HepG2 (cell line): Measurements from ENCODE around the gene TRIM2. TPM values are rescaled to one million over a fixed set of nuclear protein-coding genes. Genes with fewer than 3 reads are reported as not detected.

Source experiments
- GATAD1 ChIP-seq: IDR thresholded peaks from 2 replicates; pipeline ENCODE4 v1.6.1; 2016; ENCODE audit warnings: missing genetic modification reagents, missing compliant biosample characterization
- JUNB ChIP-seq: sonication (generic); formaldehyde crosslinking; IDR thresholded peaks from 2 replicates; pipeline ENCODE4 v1.8.0; 2022; ENCODE audit warnings: missing genetic modification reagents, mild to moderate bottlenecking, borderline replicate concordance
- KAT8 ChIP-seq: IDR thresholded peaks from 2 replicates; pipeline ENCODE4 v1.6.1; 2016; ENCODE audit warnings: missing genetic modification reagents, missing compliant biosample characterization
- SETDB1 ChIP-seq: sonication (generic); formaldehyde crosslinking; IDR thresholded peaks from 2 replicates; pipeline ENCODE4 v1.5.1; 2020; ENCODE audit warnings: missing genetic modification reagents, mild to moderate bottlenecking, borderline replicate concordance
- SIX4 ChIP-seq: sonication (generic); formaldehyde crosslinking; IDR thresholded peaks from 2 replicates; pipeline ENCODE4 v1.4.0; 2020; ENCODE audit warnings: missing genetic modification reagents
- SMARCC2 ChIP-seq: fragments of 450-650 bp; IDR thresholded peaks from 2 replicates; pipeline ENCODE4 v1.6.1; 2017; ENCODE audit warnings: antibody characterized with exemption, mild to moderate bottlenecking
- TOPORS ChIP-seq: sonication (generic); formaldehyde crosslinking; IDR thresholded peaks from 2 replicates; pipeline ENCODE4 v1.8.0; 2023; ENCODE audit warnings: mild to moderate bottlenecking, missing genetic modification reagents
- U2AF2 ChIP-seq: fragments of 200-400 bp; formaldehyde crosslinking; IDR thresholded peaks from 2 replicates; pipeline ENCODE4 v1.6.1; 2017; ENCODE audit warnings: low read depth, mild to moderate bottlenecking, low read length
- USF2 ChIP-seq, 2 experiments: sonication (generic) in 1 of 2; formaldehyde crosslinking in 1 of 2; IDR thresholded peaks; 2 replicates each; pipeline versions ENCODE4 v1.5.1 to v1.6.1; 2011 to 2020; ENCODE audit warnings: borderline replicate concordance in 1 of 2, low read depth in 1 of 2, low read length in 1 of 2, mild to moderate bottlenecking in 1 of 2, missing genetic modification reagents in 1 of 2, moderate library complexity in 1 of 2
- ZNF350 ChIP-seq: sonication (generic); formaldehyde crosslinking; IDR thresholded peaks from 2 replicates; pipeline ENCODE4 v1.4.0; 2020; ENCODE audit warnings: mild to moderate bottlenecking, low read depth, missing genetic modification reagents, borderline replicate concordance
- ZNF652 ChIP-seq: IDR thresholded peaks from 2 replicates; pipeline ENCODE4 v1.6.1; 2016; ENCODE audit warnings: low read depth, borderline replicate concordance
- ZNF772 ChIP-seq: sonication (generic); formaldehyde crosslinking; IDR thresholded peaks from 2 replicates; pipeline ENCODE4 v1.5.0; 2020; ENCODE audit warnings: mild to moderate bottlenecking, missing genetic modification reagents
- polyA plus RNA-seq, 8 experiments: library from polyadenylated mRNA; depleted of rRNA in 3 of 8; stranded (reverse) in 7 of 8; unstranded in 1 of 8; fragments of >200 nt; fragmentation: Illumina TruSeq in 4 of 8; extraction: Trizol in 4 of 8; gene quantifications; 2 replicates each; pipeline versions ENCODE4 v1.2.1 to v1.2.3, GENCODE V29; 2011 to 2016; ENCODE audit warnings: low read depth in 4 of 8, missing spikeins in 1 of 8, mixed read lengths in 1 of 8; ENCODE audit not compliant: insufficient read depth in 1 of 8
- total RNA-seq, 5 experiments: library from RNA; depleted of rRNA; stranded (reverse); fragments of >200 nt; fragmentation: Illumina TruSeq; extraction: Trizol; gene quantifications; 2 replicates each; pipeline ENCODE4 v1.2.3, GENCODE V29; 2016; ENCODE audit warnings: low read depth in 1 of 5
- TF ChIP-seq, protein P1 (sequence below): sonication (generic); formaldehyde crosslinking; IDR thresholded peaks from 2 replicates; pipeline ENCODE4 v1.4.0; 2020; ENCODE audit warnings: missing genetic modification reagents, borderline replicate concordance
- TF ChIP-seq, protein P2 (sequence below): sonication (generic); formaldehyde crosslinking; IDR thresholded peaks from 2 replicates; pipeline ENCODE4 v1.5.0; 2020; ENCODE audit warnings: missing genetic modification reagents
- TF ChIP-seq, protein P3 (sequence below): sonication (generic); formaldehyde crosslinking; IDR thresholded peaks from 2 replicates; pipeline ENCODE4 v1.4.0; 2020; ENCODE audit warnings: missing genetic modification reagents; ENCODE audit errors: not compliant biosample characterization
- TF ChIP-seq, protein P4 (sequence below): sonication (generic); formaldehyde crosslinking; IDR thresholded peaks from 2 replicates; pipeline ENCODE4 v1.5.1; 2020; ENCODE audit warnings: missing genetic modification reagents, mild to moderate bottlenecking, borderline replicate concordance
- TF ChIP-seq, protein P5 (sequence below): sonication (generic); formaldehyde crosslinking; IDR thresholded peaks from 2 replicates; pipeline ENCODE4 v1.4.0; 2020; ENCODE audit warnings: mild to moderate bottlenecking, missing genetic modification reagents

The TRIM2 gene
- total and polyA plus RNA-seq, 2 of the 13 experiments (the other 11 are each of a cell fraction or from before 2014, with no cell fraction given): 2.1 to 4.2 TPM

GRCh38 chr4:153174821-153175567 lies 29.2 kb upstream of the TRIM2 start (continued):
- TF ChIP-seq, protein P1, sequence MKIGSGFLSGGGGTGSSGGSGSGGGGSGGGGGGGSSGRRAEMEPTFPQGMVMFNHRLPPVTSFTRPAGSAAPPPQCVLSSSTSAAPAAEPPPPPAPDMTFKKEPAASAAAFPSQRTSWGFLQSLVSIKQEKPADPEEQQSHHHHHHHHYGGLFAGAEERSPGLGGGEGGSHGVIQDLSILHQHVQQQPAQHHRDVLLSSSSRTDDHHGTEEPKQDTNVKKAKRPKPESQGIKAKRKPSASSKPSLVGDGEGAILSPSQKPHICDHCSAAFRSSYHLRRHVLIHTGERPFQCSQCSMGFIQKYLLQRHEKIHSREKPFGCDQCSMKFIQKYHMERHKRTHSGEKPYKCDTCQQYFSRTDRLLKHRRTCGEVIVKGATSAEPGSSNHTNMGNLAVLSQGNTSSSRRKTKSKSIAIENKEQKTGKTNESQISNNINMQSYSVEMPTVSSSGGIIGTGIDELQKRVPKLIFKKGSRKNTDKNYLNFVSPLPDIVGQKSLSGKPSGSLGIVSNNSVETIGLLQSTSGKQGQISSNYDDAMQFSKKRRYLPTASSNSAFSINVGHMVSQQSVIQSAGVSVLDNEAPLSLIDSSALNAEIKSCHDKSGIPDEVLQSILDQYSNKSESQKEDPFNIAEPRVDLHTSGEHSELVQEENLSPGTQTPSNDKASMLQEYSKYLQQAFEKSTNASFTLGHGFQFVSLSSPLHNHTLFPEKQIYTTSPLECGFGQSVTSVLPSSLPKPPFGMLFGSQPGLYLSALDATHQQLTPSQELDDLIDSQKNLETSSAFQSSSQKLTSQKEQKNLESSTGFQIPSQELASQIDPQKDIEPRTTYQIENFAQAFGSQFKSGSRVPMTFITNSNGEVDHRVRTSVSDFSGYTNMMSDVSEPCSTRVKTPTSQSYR (CRISPR knock-in tag): peak; percentile 95
- TF ChIP-seq U2AF2 (no peak), SETDB1 (CRISPR knock-in tag) (0 out of 2 replicates have a peak, but pooled peaks have one; percentile 25), USF2 (IDR thresholded peaks at IDR 0.05; ENCODE audit: low read depth, low read length) (no peak), USF2 (CRISPR knock-in tag; IDR thresholded peaks at IDR 0.05; ENCODE audit: borderline replicate concordance) (no peak), TOPORS (0 out of 2 replicates have a peak, but pooled peaks have one; percentile 54), ZNF772 (CRISPR knock-in tag) (peak; percentile 69; the same call in 1 of the 2 replicates), SIX4 (CRISPR knock-in tag) (no peak), JUNB (CRISPR knock-in tag) (peak; percentile 40; the same call in 1 of the 2 replicates), SMARCC2 (no peak), ZNF652 (no peak), GATAD1 (CRISPR knock-in tag) (peak; percentile 12; the same call in 1 of the 2 replicates), KAT8 (CRISPR knock-in tag) (peak; percentile 15; the same call in 1 of the 2 replicates), ZNF350 (CRISPR knock-in tag) (peak; percentile 93)
- TF ChIP-seq, protein P2, sequence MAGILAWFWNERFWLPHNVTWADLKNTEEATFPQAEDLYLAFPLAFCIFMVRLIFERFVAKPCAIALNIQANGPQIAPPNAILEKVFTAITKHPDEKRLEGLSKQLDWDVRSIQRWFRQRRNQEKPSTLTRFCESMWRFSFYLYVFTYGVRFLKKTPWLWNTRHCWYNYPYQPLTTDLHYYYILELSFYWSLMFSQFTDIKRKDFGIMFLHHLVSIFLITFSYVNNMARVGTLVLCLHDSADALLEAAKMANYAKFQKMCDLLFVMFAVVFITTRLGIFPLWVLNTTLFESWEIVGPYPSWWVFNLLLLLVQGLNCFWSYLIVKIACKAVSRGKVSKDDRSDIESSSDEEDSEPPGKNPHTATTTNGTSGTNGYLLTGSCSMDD (CRISPR knock-in tag): no peak
- TF ChIP-seq, protein P3, sequence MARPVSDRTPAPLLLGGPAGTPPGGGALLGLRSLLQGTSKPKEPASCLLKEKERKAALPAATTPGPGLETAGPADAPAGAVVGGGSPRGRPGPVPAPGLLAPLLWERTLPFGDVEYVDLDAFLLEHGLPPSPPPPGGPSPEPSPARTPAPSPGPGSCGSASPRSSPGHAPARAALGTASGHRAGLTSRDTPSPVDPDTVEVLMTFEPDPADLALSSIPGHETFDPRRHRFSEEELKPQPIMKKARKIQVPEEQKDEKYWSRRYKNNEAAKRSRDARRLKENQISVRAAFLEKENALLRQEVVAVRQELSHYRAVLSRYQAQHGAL (CRISPR knock-in tag): no peak
- TF ChIP-seq, protein P4, sequence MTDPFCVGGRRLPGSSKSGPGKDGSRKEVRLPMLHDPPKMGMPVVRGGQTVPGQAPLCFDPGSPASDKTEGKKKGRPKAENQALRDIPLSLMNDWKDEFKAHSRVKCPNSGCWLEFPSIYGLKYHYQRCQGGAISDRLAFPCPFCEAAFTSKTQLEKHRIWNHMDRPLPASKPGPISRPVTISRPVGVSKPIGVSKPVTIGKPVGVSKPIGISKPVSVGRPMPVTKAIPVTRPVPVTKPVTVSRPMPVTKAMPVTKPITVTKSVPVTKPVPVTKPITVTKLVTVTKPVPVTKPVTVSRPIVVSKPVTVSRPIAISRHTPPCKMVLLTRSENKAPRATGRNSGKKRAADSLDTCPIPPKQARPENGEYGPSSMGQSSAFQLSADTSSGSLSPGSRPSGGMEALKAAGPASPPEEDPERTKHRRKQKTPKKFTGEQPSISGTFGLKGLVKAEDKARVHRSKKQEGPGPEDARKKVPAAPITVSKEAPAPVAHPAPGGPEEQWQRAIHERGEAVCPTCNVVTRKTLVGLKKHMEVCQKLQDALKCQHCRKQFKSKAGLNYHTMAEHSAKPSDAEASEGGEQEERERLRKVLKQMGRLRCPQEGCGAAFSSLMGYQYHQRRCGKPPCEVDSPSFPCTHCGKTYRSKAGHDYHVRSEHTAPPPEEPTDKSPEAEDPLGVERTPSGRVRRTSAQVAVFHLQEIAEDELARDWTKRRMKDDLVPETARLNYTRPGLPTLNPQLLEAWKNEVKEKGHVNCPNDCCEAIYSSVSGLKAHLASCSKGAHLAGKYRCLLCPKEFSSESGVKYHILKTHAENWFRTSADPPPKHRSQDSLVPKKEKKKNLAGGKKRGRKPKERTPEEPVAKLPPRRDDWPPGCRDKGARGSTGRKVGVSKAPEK (CRISPR knock-in tag): no peak
- TF ChIP-seq, protein P5, sequence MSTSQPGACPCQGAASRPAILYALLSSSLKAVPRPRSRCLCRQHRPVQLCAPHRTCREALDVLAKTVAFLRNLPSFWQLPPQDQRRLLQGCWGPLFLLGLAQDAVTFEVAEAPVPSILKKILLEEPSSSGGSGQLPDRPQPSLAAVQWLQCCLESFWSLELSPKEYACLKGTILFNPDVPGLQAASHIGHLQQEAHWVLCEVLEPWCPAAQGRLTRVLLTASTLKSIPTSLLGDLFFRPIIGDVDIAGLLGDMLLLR (CRISPR knock-in tag): no peak
